Tibial artery (tissue), 4 donors: ENCODE data around the gene IL17RA.

Experiments
- DNase-seq, 2 donors: peaks; one replicate each; pipeline ENCODE4 v3.0.0-alpha.2; 2019
- H3K27ac ChIP-seq, 2 donors: fragments of 200-600 bp; sonication (generic) in 1 of 2; 1 replicate in 1 of 2; 2 replicates in 1 of 2; pipeline ENCODE4 v1.5.1; 2018 to 2019; ENCODE audit warnings: mild to moderate bottlenecking in 1 of 2
- H3K27me3 ChIP-seq, 2 donors: fragments of 200-600 bp; sonication (generic) in 1 of 2; one replicate each; pipeline versions ENCODE4 v1.5.1 to v1.6.0; 2016 to 2019
- H3K36me3 ChIP-seq, 3 donors: fragments of 200-600 bp; sonication (generic) in 2 of 3; one replicate each; pipeline ENCODE4 v1.5.1; 2016 to 2019; ENCODE audit warnings: mild to moderate bottlenecking in 2 of 3
- H3K4me1 ChIP-seq, 4 donors: fragments of 200-600 bp; sonication (generic) in 2 of 4; 1 replicate in 3 of 4; 2 replicates in 1 of 4; pipeline ENCODE4 v1.5.1; 2016 to 2019
- H3K4me3 ChIP-seq, 2 donors: fragments of 200-600 bp; sonication (generic) in 1 of 2; 1 replicate in 1 of 2; 2 replicates in 1 of 2; pipeline ENCODE4 v1.5.1; 2018 to 2019; ENCODE audit warnings: mild to moderate bottlenecking in 2 of 2
- H3K9me3 ChIP-seq, 3 donors: fragments of 200-600 bp; sonication (generic) in 1 of 3; one replicate each; pipeline ENCODE4 v1.5.1; 2016 to 2019
- intact Hi-C: fragments of 100-400 bp; cut with DNase I; formaldehyde crosslinking; loops from one replicate; pipeline ENCODE4 v1.15.0; 2023; ENCODE audit warnings: low total_unique reads
- TF ChIP-seq, protein P1 (sequence below), 2 experiments: fragments of 200-600 bp in 1 of 2; fragments of 450-650 bp in 1 of 2; IDR thresholded peaks; one replicate each; pipeline ENCODE4 v1.5.1; 2017 to 2019; ENCODE audit warnings: antibody characterized with exemption in 2 of 2, mild to moderate bottlenecking in 1 of 2, moderate library complexity in 1 of 2

The IL17RA gene

DNA sequence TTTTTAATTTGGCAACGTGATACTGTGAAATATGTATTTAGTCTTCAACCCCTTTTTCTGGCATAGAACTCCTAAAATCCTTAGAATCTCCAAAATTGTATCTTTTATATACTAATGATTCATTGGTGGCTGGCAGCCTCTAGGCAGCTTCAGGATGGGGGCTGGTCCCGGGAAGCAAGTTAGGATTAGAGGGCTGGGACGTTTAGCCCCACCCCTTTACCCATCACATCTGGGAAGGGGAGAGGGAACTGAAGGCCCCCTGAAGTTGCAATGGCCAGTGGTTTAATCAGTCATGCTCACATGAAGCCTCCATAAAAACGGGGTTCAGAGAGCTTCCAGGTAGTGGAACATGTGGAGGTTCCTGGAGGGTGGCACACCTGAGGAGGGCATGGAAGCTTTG, 7.1 kb downstream of the IL17RA start:
- H3K4me3 ChIP-seq = no peak overlapping the region
- DNase-seq = peak in 1 of 2 donors; percentile 10
- H3K4me1 ChIP-seq = peaks cover 0 to 6% (median 2%) of the 10 kb centered on the region in 4 donors
- intact Hi-C loops = no loop called here
- no peaks in the 10 kb centered on the region for H3K36me3 ChIP-seq
- no peaks in the 10 kb centered on the region for H3K9me3 ChIP-seq
- no peaks in the 10 kb centered on the region for H3K27me3 ChIP-seq
- TF ChIP-seq, protein P1, sequence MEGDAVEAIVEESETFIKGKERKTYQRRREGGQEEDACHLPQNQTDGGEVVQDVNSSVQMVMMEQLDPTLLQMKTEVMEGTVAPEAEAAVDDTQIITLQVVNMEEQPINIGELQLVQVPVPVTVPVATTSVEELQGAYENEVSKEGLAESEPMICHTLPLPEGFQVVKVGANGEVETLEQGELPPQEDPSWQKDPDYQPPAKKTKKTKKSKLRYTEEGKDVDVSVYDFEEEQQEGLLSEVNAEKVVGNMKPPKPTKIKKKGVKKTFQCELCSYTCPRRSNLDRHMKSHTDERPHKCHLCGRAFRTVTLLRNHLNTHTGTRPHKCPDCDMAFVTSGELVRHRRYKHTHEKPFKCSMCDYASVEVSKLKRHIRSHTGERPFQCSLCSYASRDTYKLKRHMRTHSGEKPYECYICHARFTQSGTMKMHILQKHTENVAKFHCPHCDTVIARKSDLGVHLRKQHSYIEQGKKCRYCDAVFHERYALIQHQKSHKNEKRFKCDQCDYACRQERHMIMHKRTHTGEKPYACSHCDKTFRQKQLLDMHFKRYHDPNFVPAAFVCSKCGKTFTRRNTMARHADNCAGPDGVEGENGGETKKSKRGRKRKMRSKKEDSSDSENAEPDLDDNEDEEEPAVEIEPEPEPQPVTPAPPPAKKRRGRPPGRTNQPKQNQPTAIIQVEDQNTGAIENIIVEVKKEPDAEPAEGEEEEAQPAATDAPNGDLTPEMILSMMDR (IDR thresholded peaks at IDR 0.05) = no peak
- H3K27ac ChIP-seq = no peak overlapping the region

DNA sequence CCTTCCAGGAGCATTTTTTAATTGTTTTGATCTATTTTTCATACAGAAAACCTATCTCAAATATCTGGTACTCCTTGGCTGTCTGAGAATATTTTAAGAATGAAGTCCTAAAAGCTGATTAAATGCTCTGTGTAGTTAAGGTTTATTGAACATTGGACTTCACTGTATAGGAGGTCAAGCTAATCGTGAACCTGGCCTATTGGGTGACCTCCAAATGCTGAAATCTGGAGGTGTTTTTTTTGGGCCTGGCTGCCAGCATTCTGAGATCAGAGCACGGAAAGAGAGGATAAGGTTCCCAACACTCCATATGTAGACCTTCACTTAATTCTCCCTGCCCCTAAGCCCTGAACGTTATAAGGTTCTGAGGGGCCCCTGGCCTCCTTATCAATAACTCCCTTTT, 8.3 kb downstream of the IL17RA start:
- no peaks in the 10 kb centered on the region for H3K9me3 ChIP-seq
- no peak for DNase-seq
- TF ChIP-seq, protein P1 (IDR thresholded peaks at IDR 0.05) = no peak
- no peak overlapping the region for H3K27ac ChIP-seq
- H3K36me3 ChIP-seq = peaks cover 5 to 8% (median 6%) of the 10 kb centered on the region in 3 donors
- H3K4me1 ChIP-seq = no peaks in the 10 kb centered on the region
- H3K4me3 ChIP-seq = no peak overlapping the region
- no peaks in the 10 kb centered on the region for H3K27me3 ChIP-seq
- intact Hi-C loops = no loop called here

DNA sequence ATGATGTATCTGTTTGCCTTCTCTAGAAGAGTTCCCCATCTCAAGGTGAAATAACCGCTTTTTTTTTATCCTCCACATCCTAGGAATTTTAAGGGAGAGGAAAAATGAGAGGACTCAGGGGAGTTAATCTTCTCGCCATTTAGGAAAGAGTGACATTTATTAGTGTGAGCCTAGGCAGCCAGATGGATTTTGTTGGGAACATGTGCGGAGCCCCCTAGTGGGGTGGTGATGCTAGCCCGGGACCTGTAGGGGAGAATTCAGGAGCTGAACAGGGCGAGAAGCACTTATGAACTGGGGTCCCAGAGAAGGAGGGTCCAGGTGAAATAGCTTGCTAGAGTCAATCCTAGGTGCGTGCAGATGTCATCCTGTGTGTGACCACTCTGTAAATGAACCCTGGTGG, 10.7 kb downstream of the IL17RA start:
- intact Hi-C loops = no loop called here

DNA sequence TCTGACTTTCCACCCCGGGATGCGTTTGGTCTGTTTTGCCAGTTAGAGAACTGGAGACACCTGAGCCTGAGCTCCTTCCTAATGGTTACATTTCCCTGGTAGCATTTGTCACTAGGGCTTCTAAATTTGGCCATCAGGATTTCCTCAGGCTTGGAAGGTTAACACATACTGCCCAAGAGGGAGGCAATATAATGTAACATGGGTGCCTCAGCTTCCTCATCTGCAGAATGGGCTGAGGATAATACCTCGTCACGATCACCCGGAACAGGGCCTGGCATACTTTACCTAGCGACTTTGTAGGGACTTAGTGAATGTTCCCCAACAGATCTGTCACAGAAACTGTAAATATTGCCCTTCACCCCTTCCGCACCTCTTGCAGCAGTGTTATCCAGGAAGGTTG, 11.3 kb downstream of the IL17RA start:
- intact Hi-C loops = no loop called here
- peak in 1 of 2 donors; percentile 17 for DNase-seq
- H3K27me3 ChIP-seq = no peaks in the 10 kb centered on the region
- H3K4me3 ChIP-seq = no peak overlapping the region
- TF ChIP-seq, protein P1 (IDR thresholded peaks at IDR 0.05) = no peak
- no peak overlapping the region for H3K27ac ChIP-seq
- H3K4me1 ChIP-seq = no peaks in the 10 kb centered on the region
- H3K36me3 ChIP-seq = peaks cover 34 to 36% (median 35%) of the 10 kb centered on the region in 3 donors
- no peaks in the 10 kb centered on the region for H3K9me3 ChIP-seq

More for the DNA sequence above, 10.7 kb downstream of the IL17RA start:
- H3K27me3 ChIP-seq = no peaks in the 10 kb centered on the region
- TF ChIP-seq, protein P1 (IDR thresholded peaks at IDR 0.05) = no peak
- no peaks in the 10 kb centered on the region for H3K4me1 ChIP-seq
- H3K36me3 ChIP-seq = peaks cover 29 to 30% (median 30%) of the 10 kb centered on the region in 3 donors
- DNase-seq = peak in 1 of 2 donors; percentile 31
- H3K9me3 ChIP-seq = no peaks in the 10 kb centered on the region
- no peak overlapping the region for H3K4me3 ChIP-seq
- no peak overlapping the region for H3K27ac ChIP-seq

DNA sequence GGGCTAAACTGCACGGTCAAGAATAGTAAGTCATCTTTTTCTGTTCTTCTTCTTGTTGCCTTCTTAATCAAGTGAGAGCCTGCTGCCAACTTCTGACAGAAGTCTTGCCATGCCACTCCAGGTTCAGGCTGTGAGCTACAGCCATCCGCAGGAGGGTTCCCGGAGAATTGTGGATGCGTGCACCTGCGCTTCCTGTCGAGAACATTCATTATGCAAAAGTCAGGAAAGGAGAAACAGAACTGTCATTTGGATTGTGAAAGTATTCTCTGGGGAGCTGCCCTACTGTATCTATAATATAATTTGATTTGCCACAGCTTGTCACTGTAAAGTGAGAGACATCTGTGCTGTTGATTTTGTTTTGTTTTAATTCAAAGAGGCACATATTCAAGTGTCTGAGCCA, 12.3 kb downstream of the IL17RA start:
- no peaks in the 10 kb centered on the region for H3K27me3 ChIP-seq
- TF ChIP-seq, protein P1 (IDR thresholded peaks at IDR 0.05) = no peak
- H3K27ac ChIP-seq = no peak overlapping the region
- H3K9me3 ChIP-seq = no peaks in the 10 kb centered on the region
- peak in 1 of 2 donors; percentile 32 for DNase-seq
- H3K4me3 ChIP-seq = no peak overlapping the region
- no peaks in the 10 kb centered on the region for H3K4me1 ChIP-seq
- intact Hi-C loops = no loop called here
- H3K36me3 ChIP-seq = peaks cover 42 to 46% (median 44%) of the 10 kb centered on the region in 3 donors

DNA sequence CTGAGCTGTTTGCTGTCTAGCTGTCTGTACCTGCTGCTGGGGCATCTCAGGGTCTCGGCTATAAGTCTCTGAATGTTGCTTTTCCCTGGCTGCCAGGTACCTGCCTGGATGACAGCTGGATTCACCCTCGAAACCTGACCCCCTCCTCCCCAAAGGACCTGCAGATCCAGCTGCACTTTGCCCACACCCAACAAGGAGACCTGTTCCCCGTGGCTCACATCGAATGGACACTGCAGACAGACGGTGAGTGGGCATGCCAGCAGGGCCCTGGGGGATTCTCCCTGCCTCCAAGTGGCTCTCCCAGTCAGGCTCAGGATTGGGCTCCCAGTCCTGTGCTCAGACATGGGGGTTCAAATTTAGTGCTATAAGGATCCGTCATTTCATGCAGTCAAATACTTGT, 12.9 kb downstream of the IL17RA start:
- H3K27ac ChIP-seq = no peak overlapping the region
- no peak overlapping the region for H3K4me3 ChIP-seq
- DNase-seq = peak in 1 of 2 donors; percentile 60
- intact Hi-C loops = no loop called here
- no peaks in the 10 kb centered on the region for H3K27me3 ChIP-seq
- H3K4me1 ChIP-seq = no peaks in the 10 kb centered on the region
- no peaks in the 10 kb centered on the region for H3K9me3 ChIP-seq
- peaks cover 48 to 52% (median 51%) of the 10 kb centered on the region in 3 donors for H3K36me3 ChIP-seq
- TF ChIP-seq, protein P1 (IDR thresholded peaks at IDR 0.05) = no peak
